Activated CD4-positive, alpha-beta T cell treated with anti-CD3 and anti-CD28 coated beads for 1 hour (primary cell): ENCODE measurements around the gene FBXL20.
"Not testable (repeated sequence)": the region's sequence is repeated elsewhere in the genome, so short reads cannot be mapped to it uniquely, and the experiment has no call there.

ENCODE experiments used
- DNase-seq: peaks from one replicate; pipeline ENCODE4 v3.0.0-alpha.2; 2020

The FBXL20 gene, protein sequence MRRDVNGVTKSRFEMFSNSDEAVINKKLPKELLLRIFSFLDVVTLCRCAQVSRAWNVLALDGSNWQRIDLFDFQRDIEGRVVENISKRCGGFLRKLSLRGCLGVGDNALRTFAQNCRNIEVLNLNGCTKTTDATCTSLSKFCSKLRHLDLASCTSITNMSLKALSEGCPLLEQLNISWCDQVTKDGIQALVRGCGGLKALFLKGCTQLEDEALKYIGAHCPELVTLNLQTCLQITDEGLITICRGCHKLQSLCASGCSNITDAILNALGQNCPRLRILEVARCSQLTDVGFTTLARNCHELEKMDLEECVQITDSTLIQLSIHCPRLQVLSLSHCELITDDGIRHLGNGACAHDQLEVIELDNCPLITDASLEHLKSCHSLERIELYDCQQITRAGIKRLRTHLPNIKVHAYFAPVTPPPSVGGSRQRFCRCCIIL

DNA sequence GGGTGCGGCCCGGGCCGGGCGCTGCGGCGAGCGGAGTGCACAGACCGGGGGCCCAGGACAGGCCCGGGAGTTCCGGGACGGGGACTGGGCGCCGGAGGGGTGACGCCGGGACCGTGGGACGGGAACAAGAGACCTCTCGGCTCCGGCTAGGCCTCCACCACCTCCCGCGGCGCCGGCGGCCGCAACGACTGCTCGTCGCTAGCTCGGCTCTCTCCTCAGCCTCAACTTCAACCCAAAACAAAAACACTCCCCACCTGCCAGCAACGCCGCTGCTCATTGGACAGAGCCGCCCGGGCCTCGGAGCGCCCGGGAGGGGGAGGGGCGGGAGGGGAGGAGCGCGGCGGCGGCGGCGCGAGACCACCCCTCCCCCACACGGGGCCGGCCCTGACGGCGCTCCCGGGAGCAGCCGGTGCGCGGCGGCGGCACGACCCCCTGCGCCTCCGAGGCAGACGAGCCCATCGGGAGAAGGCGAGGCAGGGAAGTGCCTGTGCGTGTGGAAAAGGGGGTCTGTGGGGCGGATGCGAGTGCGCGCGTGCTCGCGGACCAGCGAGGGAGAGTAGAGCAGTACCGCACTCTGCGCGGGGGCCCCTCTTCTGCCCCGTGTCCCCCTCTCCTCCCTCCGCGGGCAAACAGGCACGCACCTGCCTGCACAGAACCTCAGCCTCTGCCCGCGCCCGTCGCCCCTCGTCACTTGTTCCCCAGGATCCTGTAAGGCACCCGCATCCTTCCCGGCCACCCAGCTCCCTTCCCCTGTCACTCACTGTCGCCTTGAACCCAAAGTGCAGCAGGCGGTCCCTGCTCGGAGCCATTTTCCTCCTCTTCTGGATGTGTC, at the start of gene FBXL20:
Gene FBXL20, minus strand, starts transcription at position 215 of the 832 bp plus-strand sequence. CDS start 224 bp downstream, outside the sequence.
- DNase-seq: peak; percentile 89

DNA sequence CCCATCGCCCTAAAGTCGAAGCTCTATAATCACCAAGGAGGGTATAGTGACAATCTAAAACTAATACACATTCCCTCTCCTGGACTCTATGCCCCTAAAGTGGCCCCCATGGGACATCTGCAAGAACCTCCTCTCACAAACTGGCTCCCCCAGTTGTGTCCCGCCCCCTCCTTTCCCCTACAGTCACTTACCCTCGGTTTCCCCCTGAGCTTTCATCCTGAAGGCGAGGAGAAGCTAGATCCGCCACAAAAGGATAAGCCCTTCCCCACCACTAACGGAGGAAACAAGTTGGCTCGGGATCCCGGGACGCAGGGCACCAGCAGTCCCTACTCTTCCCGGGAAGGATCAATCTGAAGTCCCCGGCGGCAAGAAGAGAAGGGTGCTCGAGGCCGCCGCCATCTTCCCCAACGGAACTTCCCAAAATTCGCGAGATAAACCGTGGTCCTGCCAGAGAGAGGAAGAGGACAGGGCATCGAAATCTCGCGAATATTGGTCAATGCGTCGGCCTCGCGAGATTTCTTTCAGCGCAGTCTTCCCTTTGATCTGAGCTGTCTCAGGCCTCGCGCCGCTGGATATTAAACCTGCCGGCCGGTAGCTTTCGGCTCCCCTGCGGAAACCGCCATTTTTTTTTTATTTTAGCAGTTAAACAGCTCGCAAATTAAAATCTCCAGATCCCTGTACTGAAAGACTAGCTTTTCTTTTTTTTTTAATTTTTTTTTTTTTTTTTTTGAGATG, 49.6 kb upstream of the FBXL20 start, which contains the start of gene MED1:
Gene MED1, minus strand, starts transcription at position 417 of the 735 bp plus-strand sequence. Its CDS starts 201 bp downstream, at position 216.
- DNase-seq: peak; percentile 81

DNA sequence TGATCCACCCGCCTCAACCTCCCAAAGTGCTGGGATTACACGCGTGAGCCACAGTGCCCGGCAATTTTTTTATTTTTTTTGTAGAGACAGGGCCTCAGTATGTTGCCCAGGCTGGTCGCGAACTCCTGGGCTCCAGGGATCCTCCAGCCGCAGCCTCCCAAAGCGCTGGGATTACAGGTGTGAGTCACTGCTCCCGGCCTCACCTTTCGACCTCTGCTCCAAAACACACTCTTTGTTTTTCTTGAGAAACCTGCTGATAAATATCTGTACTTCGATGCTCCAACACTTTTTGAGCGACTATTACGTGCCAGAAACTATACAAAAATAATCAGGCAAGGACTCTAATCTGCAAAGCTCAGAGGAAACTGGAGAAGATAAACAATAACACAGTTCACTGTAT, 48.6 kb upstream of the FBXL20 start:
- DNase-seq: no peak

DNA sequence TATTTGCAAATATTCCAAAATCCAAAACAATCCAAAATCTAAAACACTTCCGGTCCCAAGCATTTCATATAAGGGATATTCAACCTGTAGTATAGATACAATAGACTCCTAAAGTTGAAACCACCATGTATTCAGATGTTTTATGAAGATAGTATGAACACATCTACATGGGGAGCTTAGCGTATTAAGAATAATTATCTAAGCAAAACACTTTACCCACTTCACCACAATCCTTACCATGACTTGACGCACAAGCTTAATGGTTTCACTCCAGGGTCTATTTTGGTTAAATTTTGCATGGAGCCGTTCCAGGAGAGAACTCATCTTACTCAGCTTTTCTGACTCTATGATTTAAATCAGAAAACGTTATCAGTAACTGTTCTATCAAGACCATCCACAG, 46.1 kb upstream of the FBXL20 start:
- no peak for DNase-seq

DNA sequence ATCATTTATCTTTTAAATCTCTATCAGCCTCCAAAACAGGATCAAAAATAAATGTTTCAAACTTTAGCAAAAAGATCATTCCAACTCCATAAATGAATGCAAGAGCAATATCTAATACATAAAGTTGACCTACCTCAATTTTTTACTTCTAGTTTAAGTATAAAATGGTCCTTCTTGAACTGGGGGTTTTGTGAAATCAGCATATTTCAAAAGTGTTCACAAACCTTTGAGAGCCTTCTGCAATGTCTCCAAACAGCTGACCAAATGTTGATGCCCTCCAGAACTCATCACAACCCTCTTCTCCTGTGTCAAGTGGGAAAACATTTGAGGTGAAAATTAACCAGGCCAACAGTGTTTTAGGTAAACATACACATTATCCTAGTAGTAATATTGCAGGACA, 41.9 kb upstream of the FBXL20 start:
- no peak for DNase-seq

DNA sequence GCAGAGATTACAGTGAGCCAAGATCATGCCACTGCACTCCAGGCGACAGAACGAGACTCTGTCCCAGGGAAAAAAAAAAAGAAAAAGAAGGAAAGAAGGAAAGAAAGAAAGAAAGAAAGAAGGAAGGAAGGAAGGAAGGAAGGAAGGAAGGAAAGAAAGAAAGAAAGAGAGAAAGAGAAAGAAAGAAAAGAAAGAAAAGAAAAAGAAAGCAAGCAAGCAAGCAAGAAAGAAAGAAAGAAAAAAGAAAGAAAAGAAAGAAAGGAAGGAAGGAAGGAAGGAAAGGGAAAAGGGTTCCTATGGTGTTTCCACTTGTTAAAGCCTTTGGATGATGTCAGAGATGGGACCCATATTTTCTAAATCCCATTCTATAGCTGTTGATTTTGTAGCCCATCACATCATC, 38.4 kb upstream of the FBXL20 start:
- not testable (repeated sequence) for DNase-seq

DNA sequence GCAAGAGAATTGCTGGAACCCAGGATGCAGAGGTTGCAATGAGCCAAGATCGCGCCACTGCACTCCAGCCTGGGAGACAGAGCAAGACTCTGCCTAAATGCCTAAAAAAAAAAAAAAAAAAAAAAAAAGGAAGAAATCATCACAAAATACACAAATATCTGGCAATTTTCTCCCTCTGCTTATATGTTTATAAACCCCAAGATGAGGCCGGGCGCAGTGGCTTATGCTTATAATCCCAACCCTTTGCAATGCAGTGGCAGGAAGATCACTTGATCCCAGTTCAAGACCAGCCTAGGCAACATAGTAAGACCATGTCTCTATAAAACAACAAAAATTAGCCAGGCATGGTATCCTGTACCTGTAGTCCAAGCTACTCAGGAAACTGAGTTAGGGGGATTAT, 28.2 kb upstream of the FBXL20 start:
- no peak for DNase-seq

DNA sequence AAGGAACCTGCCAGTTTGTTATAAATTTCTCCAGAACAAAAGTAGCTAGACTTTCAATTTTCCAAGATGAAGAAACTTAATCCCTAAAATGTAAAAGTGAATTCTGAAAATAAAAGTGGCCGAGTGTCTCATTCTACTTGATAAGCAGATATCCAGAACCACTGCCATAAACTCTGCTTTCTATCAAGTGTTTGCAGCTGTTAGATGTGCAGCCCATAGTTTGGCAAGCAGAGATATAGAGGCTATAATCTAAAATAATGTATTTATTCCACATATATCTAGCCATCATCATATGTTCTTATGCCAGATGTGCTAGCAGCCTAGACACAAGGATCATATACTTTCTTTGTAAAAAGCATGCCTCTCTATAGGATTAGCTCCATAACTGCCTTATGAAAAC, 14.7 kb upstream of the FBXL20 start:
- no peak for DNase-seq

DNA sequence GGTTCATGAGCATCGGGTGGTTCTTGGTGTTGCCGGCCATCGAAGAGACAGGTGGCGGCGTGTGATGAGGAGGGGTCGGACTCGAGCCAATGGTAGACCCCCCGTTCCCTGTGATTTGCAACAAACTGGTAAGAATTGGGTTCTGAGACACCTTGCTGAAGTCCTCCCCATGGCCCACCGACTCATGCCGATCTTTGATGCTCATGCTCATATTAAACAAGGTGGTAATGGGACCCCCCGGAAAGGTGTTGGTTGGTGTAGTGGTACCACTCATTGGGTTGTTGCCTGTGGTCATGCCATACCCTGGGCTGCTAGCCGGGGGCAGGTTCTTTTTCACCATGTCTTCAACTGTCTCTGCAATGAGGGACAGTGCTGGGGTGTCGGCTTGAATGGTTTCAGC, 8.9 kb upstream of the FBXL20 start:
- no peak for DNase-seq

DNA sequence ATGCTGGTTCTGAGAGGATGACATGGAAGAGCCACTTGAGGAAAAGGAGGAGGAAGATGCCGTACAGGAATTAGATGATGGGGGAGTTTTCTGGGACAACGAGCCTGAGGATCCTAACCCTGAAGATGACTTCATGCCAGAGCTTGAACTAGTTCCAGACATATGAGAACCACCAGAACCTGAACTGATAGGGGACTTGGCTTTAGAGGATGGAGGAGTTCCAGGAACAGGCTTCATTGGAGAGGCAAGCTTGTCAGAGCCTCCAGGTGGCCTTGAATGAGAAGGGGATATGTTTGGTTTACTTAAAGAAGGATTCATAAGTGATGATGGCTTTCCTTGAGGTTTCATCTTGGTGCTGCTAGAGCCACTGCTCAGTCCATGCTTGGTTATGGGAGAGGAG, 6.9 kb upstream of the FBXL20 start:
- DNase-seq: no peak

DNA sequence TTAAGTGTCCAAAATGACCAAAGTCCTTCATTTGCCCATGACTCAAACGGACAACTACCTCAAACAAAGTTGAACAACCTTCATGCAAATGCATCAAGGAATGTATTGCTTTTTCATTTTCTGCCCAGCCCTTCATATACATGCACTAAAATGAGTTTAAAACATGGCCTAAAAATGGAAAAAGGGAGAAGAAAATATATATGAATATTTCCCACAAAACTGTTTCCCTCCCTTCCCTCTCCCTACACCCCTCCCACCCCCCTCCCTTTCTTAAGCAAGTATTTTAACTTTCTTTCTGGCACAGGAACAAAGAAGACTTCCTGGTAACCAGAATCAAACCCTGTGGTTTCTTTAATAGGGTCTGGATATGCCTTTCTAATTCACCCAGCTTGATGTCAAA, 5.5 kb upstream of the FBXL20 start:
- DNase-seq: no peak

DNA sequence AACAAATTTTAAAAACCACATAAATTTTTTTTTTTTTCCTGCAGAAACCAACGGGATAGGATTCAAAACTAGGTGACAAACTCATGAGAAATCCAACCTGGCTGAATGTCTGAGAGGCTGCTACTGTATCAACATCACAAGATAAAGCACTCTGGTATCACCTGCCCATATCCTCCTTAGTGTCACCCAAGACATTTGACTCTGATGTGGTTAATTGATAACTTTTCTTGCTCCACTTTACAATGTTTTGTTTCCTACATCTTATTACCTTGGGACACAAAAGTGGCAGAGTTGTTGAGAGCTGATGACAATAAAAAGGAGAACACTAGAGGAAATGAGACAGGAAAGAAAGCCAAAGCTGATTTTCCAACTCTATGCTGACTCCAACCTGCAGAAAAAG, 4.0 kb upstream of the FBXL20 start:
- DNase-seq: no peak

DNA sequence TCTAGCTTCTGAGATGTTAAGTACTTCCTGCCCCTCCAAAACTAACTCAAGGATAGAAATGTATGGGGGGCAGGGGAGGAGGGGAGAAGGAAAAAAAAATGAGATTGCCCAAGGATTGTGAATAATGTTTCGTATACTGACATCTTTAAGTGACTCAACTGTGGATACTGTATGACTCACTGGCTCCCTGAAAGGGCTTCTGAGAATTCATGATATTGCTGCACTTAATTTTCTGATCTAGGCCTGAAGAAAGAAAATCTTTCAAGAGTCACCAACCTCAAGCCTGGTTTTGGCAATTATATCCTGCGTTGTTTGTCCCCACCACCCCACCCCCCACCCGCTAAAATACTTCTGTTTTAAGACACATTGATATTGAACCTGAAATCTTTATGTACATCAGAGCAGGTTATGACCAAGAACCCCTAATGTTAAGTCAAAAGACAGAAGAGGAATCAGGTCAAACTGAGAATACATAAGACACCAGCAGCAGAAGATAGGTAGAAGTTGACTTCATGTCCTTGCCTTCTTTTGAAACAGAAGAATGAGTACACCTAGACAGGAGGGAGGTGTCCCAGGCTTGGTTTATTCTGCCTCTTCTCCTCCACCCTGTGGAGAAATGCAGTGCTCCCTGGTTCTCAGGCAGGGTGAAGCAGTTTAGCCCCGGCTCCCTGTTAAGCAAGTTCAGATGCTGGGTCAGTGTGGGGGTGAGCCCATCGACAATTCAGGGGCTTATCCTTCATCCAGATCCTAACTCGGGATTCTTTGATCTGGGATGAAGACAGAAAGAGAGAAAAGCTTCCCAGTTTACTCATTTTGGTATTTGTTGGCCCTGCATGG, 3.3 kb upstream of the FBXL20 start:
- no peak for DNase-seq

DNA sequence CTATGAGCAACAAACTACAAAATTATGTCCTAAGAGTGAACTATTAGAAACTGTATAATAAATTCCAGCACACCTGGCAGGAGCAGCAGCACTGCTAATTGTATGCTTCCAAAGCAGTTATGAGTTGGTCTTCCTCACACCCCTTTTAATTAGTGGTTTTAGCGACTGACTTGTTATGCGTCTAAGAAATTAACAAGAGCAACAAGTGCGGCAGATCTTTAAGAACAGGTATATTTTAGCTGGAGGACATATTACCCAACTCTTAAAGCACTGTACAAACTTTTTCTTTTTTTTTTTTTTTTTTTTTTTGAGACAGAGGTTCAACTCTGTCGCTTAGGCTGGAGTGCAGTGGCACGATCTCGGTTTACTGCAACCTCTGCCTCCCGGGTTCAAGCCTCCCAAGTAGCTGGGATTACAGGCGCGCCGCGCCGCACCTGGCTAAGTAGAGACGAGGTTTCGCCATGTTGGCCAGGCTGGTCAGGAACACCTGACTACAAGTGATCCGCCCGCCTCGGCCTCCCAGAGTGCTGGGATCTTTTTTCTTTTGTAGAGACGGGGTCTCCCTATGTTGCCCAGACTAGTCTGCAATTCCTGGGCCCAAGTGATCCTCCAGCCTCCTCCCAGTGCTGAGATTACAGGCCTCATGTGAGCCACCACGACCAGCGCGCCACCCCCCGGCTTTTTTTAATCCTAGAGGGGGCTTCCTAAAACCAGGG, 1.6 kb upstream of the FBXL20 start:
- no peak for DNase-seq

DNA sequence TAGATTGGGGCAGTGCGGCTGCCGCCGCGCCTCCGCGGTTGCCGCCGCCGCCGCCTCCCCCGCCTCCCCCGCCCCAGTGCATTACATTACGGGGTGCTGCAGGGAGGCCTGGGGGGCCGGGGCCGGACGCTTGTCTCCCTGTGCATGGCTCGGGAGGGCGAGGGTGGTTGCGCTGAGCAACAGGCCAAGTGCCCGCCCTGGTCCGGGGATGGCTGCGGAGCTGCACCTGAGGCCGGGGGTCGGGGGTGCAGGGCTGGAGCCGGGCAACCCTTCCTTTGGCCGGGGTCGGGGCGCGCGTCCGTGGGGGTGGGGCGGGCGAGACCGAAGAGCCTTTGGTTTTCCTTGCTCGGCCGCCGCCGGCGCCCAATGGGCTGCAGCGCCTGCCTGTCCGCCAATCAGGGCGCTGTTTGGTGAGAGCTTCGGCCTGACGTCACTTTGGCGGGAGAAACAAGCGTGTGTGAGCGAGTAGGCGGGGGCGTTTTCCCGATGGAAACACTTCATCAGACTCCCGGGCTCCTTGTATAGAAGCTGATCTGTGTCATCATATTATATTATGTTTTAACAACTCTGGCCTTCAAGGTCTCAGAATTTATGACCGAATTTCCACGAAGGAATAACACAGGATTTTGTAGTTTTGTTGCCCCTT, 941 bp upstream of the FBXL20 start:
- peak; percentile 73 for DNase-seq

DNA sequence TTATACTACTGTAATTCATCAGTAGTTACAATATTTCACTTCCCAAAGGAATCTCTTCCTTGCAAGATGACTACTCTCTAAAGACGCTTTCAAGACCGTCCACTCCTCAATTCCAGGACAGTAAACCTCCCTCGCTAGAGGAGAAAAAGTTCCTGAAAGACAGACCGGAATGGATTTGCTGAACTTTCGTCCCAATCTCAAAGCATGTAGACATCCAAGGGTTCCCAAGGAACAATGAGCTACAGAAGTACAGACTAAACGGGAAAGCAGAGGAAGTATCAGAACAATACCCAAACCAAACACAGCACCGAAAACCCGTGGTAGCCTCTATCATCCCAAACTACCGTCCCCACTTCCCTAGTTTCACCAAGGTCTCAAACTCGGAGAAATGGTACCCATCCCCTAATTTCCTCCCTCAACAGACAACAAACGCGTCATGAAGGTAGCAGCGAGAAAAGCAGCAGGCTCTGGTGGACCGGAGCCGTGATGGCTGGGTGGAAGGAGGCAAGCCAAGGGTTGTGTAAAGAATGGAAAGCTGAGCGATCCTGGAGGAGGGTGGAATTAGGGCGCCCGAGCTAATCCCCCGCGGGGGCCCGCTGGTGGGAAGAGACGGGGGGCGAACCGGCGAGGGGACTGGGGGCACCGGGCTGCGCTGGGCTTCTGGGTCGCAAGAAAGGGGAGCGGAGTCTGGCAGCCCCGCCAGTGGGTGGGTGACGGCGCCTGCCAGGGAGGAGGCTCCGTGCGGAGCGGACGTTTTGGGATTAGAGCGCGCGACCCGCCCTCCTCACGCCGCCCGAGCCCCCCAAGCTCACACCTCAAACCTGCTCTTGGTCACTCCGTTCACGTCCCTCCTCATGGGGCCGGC, 647 bp downstream of the FBXL20 start:
- DNase-seq: no peak

DNA sequence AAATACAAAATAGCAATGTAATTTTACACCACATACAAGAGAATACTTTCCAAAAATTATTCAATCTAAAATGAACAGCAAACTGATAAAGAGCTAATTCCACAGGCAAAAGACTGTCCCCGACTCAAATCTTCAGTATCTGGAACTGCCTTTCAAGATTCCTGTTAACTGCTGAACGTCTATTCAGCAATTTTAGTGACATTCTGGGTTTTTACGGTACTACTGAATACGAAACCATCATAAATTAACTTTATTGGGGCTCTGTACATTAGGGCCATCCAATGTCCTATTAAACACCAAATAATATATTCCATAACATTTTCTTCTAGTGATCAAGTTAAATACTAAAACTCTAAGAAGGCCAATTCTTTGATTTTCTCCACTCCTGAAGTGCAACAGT, 1.6 kb downstream of the FBXL20 start:
- DNase-seq: no peak

DNA sequence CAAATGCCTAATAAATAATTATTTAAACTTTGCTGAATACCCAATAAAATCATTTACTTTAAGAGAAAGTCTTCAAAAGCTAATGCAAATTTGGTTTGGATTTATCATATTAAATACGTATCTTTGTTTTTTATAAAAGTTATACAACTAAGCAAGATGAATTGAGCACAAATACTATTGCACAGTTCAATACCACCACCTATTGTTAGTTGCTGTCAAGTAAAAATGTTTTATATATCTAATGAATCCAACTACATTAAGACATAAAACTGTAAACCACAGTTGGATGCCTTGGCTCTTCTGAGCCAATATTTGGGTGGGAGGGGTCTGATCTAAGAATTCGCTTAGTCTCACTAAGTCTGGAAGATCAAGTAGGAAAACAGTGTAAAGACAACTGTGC, 7.7 kb downstream of the FBXL20 start:
- no peak for DNase-seq

DNA sequence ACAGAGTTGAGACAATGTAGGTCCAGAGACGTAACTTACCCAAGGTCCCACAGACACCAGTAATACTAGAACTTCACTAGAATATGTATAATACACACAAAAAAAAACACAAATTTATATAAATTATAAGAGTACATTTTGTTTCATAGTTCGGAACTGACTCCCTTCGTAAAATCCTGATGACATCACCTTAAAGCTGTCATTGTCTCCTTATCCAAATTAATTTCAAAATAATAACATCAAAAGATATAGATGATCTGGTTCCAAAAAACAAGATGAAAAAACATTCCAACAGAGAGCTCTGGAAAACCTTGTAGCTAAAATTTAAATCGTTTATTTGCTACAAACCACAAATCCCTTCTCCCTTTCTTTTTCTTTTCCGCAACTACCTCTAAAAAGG, 10.0 kb downstream of the FBXL20 start:
- no peak for DNase-seq

DNA sequence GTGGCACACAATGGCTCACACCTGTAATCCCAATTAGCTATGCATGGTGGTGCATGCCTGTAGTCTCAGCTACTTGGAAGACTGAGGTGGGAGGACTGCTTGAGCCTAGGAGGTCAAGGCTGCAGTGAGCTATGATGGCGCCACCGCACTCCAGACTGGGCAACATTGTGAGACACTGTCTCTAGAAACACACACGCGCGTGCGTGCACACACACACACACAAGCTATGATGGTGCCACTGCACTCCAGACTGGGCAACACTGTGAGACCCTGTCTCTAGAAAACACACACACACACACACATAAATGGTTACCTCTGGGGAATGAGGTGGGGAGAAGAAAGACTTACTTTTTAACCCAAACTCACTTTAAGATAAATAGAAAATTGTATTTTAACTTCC, 16.4 kb downstream of the FBXL20 start:
- no peak for DNase-seq
